ENCODE measurements around the gene LYPLA2.

LYPLA2 gene

GRCh38 chr1:23790696-23791515 is at the start of gene LYPLA2:
Gene LYPLA2, plus strand, starts transcription at chr1:23791145. Its CDS starts 1,538 bp downstream, at chr1:23792683.
- peak; percentile 62 to 67 for DNase-seq (ENCODE audit: low read depth in 2 of 2)

- no peak for DNase-seq (ENCODE audit: low read depth in 2 of 2)
Measured at GRCh38 chr1:23741609-23742008, 49.3 kb upstream of the LYPLA2 start.

- peak in 1 of 2 donors; percentile 2 for DNase-seq (ENCODE audit: low read depth in 2 of 2)
Measured at GRCh38 chr1:23742670-23743286, 48.2 kb upstream of the LYPLA2 start.

- peak; percentile 53 to 56 for DNase-seq (ENCODE audit: low read depth in 2 of 2)
Measured at GRCh38 chr1:23743287-23744152, 47.4 kb upstream of the LYPLA2 start, which contains the start of gene ELOA. Gene ELOA, plus strand, starts transcription at chr1:23743471. Its CDS starts 33 bp downstream, at chr1:23743504.

GRCh38 chr1:23745515-23745914 is 45.4 kb upstream of the LYPLA2 start:
- no peak for DNase-seq (ENCODE audit: low read depth in 2 of 2)

GRCh38 chr1:23748016-23748415 is 42.9 kb upstream of the LYPLA2 start:
- DNase-seq (ENCODE audit: low read depth in 2 of 2), result no peak

GRCh38 chr1:23751050-23751814 is 39.7 kb upstream of the LYPLA2 start:
- no peak for DNase-seq (ENCODE audit: low read depth in 2 of 2)

- no peak for DNase-seq (ENCODE audit: low read depth in 2 of 2)
Measured at GRCh38 chr1:23751815-23752200, 39.1 kb upstream of the LYPLA2 start.

GRCh38 chr1:23752909-23753308 is 38.0 kb upstream of the LYPLA2 start:
- no peak for DNase-seq (ENCODE audit: low read depth in 2 of 2)

GRCh38 chr1:23756676-23757075 is 34.3 kb upstream of the LYPLA2 start:
- DNase-seq (ENCODE audit: low read depth in 2 of 2), result no peak

- no peak for DNase-seq (ENCODE audit: low read depth in 2 of 2)
Measured at GRCh38 chr1:23757812-23758211, 33.1 kb upstream of the LYPLA2 start.

- no peak for DNase-seq (ENCODE audit: low read depth in 2 of 2)
Measured at GRCh38 chr1:23759277-23759676, 31.7 kb upstream of the LYPLA2 start.

GRCh38 chr1:23763041-23763577 is 27.8 kb upstream of the LYPLA2 start:
- no peak for DNase-seq (ENCODE audit: low read depth in 2 of 2)

- DNase-seq (ENCODE audit: low read depth in 2 of 2), result no peak
Measured at GRCh38 chr1:23768733-23769132, 22.2 kb upstream of the LYPLA2 start.

- DNase-seq (ENCODE audit: low read depth in 2 of 2), result peak; percentile 72 to 76
Measured at GRCh38 chr1:23772049-23772853, 18.7 kb upstream of the LYPLA2 start.

GRCh38 chr1:23772854-23773242 is 18.1 kb upstream of the LYPLA2 start:
- no peak for DNase-seq (ENCODE audit: low read depth in 2 of 2)

- no peak for DNase-seq (ENCODE audit: low read depth in 2 of 2)
Measured at GRCh38 chr1:23774174-23774880, 16.6 kb upstream of the LYPLA2 start.

GRCh38 chr1:23776217-23776616 is 14.7 kb upstream of the LYPLA2 start:
- no peak for DNase-seq (ENCODE audit: low read depth in 2 of 2)

- DNase-seq (ENCODE audit: low read depth in 2 of 2), result peak; percentile 51 to 62
Measured at GRCh38 chr1:23777979-23778814, 12.7 kb upstream of the LYPLA2 start, which contains the start of gene PITHD1. Gene PITHD1, plus strand, starts transcription at chr1:23778418. Its CDS starts 98 bp downstream, at chr1:23778516.

Data from activated CD8-positive, alpha-beta memory T cell treated with anti-CD3 and anti-CD28 coated beads for 4 hours (primary cell).